HEK293 (cell line): ENCODE data around the gene EIF5A.

Experiments used
- BCL11B ChIP-seq: fragments of 450-650 bp; formaldehyde crosslinking; IDR thresholded peaks from 2 replicates; pipeline ENCODE4 v1.5.1; 2016; ENCODE audit warnings: low read depth, missing biosample characterization, missing genetic modification characterization
- BCL6B ChIP-seq: fragments of 450-650 bp; formaldehyde crosslinking; IDR thresholded peaks from 2 replicates; pipeline ENCODE4 v1.5.1; 2017; ENCODE audit warnings: missing biosample characterization, missing genetic modification characterization
- HOXD13 ChIP-seq: sonication (generic); formaldehyde crosslinking; IDR thresholded peaks from 2 replicates; pipeline ENCODE4 v1.8.0; 2022; ENCODE audit warnings: missing genetic modification reagents, borderline replicate concordance
- KLF8 ChIP-seq: fragments of 450-650 bp; formaldehyde crosslinking; IDR thresholded peaks from 2 replicates; pipeline ENCODE4 v1.5.1; 2016; ENCODE audit warnings: missing biosample characterization, missing genetic modification characterization
- KLF9 ChIP-seq: fragments of 450-650 bp; formaldehyde crosslinking; IDR thresholded peaks from 2 replicates; pipeline ENCODE4 v1.5.1; 2016; ENCODE audit warnings: missing biosample characterization, missing genetic modification characterization, low read depth
- PRDM10 ChIP-seq: fragments of 450-650 bp; formaldehyde crosslinking; IDR thresholded peaks from 2 replicates; pipeline ENCODE4 v1.5.1; 2016; ENCODE audit warnings: missing biosample characterization, missing genetic modification characterization
- REST ChIP-seq: fragments of 450-650 bp; formaldehyde crosslinking; IDR thresholded peaks from 2 replicates; pipeline ENCODE4 v1.5.1; 2016; ENCODE audit warnings: missing biosample characterization, missing genetic modification characterization
- SP7 ChIP-seq: fragments of 450-650 bp; formaldehyde crosslinking; IDR thresholded peaks from 2 replicates; pipeline ENCODE4 v1.5.1; 2016; ENCODE audit warnings: missing biosample characterization, missing genetic modification characterization
- TCF7L2 ChIP-seq: IDR thresholded peaks from 2 replicates; pipeline ENCODE4 v1.6.1; 2011; ENCODE audit warnings: low read depth, mild to moderate bottlenecking, inconsistent platforms, low read length, moderate library complexity, borderline replicate concordance
- ZBTB11 ChIP-seq: fragments of 450-650 bp; formaldehyde crosslinking; conservative IDR thresholded peaks from 2 replicates; pipeline ENCODE4 v1.5.1; 2016; ENCODE audit warnings: low read depth, missing biosample characterization, missing genetic modification characterization
- ZNF140 ChIP-seq: fragments of 450-650 bp; formaldehyde crosslinking; IDR thresholded peaks from 2 replicates; pipeline ENCODE4 v1.5.1; 2016; ENCODE audit warnings: missing biosample characterization, missing genetic modification characterization
- ZNF16 ChIP-seq: fragments of 450-650 bp; formaldehyde crosslinking; IDR thresholded peaks from 2 replicates; pipeline ENCODE4 v1.5.1; 2016; ENCODE audit warnings: low read depth, missing biosample characterization, missing genetic modification characterization
- ZNF174 ChIP-seq: fragments of 450-650 bp; formaldehyde crosslinking; IDR thresholded peaks from 2 replicates; pipeline ENCODE4 v1.5.0; 2017; ENCODE audit warnings: missing biosample characterization, mild to moderate bottlenecking, missing genetic modification characterization
- ZNF18 ChIP-seq: fragments of 450-650 bp; formaldehyde crosslinking; IDR thresholded peaks from 2 replicates; pipeline ENCODE4 v1.5.1; 2016; ENCODE audit warnings: missing biosample characterization, missing genetic modification characterization
- ZNF202 ChIP-seq: fragments of 450-650 bp; formaldehyde crosslinking; IDR thresholded peaks from 2 replicates; pipeline ENCODE4 v1.5.1; 2016; ENCODE audit warnings: missing biosample characterization, missing genetic modification characterization, borderline replicate concordance
- ZNF324 ChIP-seq: fragments of 450-650 bp; formaldehyde crosslinking; IDR thresholded peaks from 2 replicates; pipeline ENCODE4 v1.5.1; 2016; ENCODE audit warnings: missing biosample characterization, missing genetic modification characterization
- ZNF335 ChIP-seq: fragments of 450-650 bp; formaldehyde crosslinking; conservative IDR thresholded peaks from 2 replicates; pipeline ENCODE4 v1.5.1; 2016; ENCODE audit warnings: missing biosample characterization, missing genetic modification characterization
- ZNF473 ChIP-seq: fragments of 450-650 bp; formaldehyde crosslinking; IDR thresholded peaks from 2 replicates; pipeline ENCODE4 v1.5.1; 2017; ENCODE audit warnings: missing biosample characterization, missing genetic modification characterization
- ZNF549 ChIP-seq: fragments of 450-650 bp; IDR thresholded peaks from 2 replicates; pipeline ENCODE4 v1.5.1; 2018; ENCODE audit warnings: missing biosample characterization, missing genetic modification characterization, mild to moderate bottlenecking, inconsistent platforms, moderate library complexity
- ZNF561 ChIP-seq: fragments of 450-650 bp; IDR thresholded peaks from 2 replicates; pipeline ENCODE4 v1.5.1; 2018; ENCODE audit warnings: missing biosample characterization, missing genetic modification characterization, borderline replicate concordance
- ZNF629 ChIP-seq: fragments of 450-650 bp; formaldehyde crosslinking; IDR thresholded peaks from 2 replicates; pipeline ENCODE4 v1.5.1; 2017; ENCODE audit warnings: missing biosample characterization, missing genetic modification characterization
- ZNF660 ChIP-seq: fragments of 450-650 bp; IDR thresholded peaks from 2 replicates; pipeline ENCODE4 v1.5.1; 2018; ENCODE audit warnings: missing biosample characterization, mild to moderate bottlenecking, missing genetic modification characterization
- ZNF704 ChIP-seq: fragments of 450-650 bp; formaldehyde crosslinking; IDR thresholded peaks from 2 replicates; pipeline ENCODE4 v1.5.1; 2016; ENCODE audit warnings: missing biosample characterization, missing genetic modification characterization
- ZNF837 ChIP-seq: fragments of 450-650 bp; formaldehyde crosslinking; IDR thresholded peaks from 2 replicates; pipeline ENCODE4 v1.5.1; 2016; ENCODE audit warnings: missing biosample characterization, missing genetic modification characterization
- ZXDB ChIP-seq: fragments of 450-650 bp; formaldehyde crosslinking; IDR thresholded peaks from 2 replicates; pipeline ENCODE4 v1.5.1; 2016; ENCODE audit warnings: missing biosample characterization, missing genetic modification characterization

The EIF5A gene

GRCh38 chr17:7329374-7329996 is 22.1 kb downstream of the EIF5A start (continued):
- no peak for TF ChIP-seq BCL11B (tag by site-specific recombination)
- no peak for TF ChIP-seq ZNF561
- no peak; the same call in 1 of the 2 replicates for TF ChIP-seq ZBTB11
- peak; percentile 26; the same call in 1 of the 2 replicates for TF ChIP-seq ZNF660 (tag by site-specific recombination)
- no peak for TF ChIP-seq ZNF837 (tag by site-specific recombination)
- no peak for TF ChIP-seq ZNF549 (tag by site-specific recombination)
- TF ChIP-seq SP7, result peak; percentile 49; the same call in 1 of the 2 replicates
- no peak for TF ChIP-seq ZNF140 (tag by site-specific recombination)
- TF ChIP-seq HOXD13 (CRISPR knock-in tag), result peak; percentile 45; the same call in 1 of the 2 replicates
- peak; percentile 50 for TF ChIP-seq ZNF629 (tag by site-specific recombination)
- TF ChIP-seq ZNF18 (tag by site-specific recombination), result no peak
- no peak for TF ChIP-seq REST (tag by site-specific recombination)
- no peak for TF ChIP-seq TCF7L2
- TF ChIP-seq ZNF335, result peak; percentile 82
- no peak for TF ChIP-seq BCL6B
- TF ChIP-seq ZNF16, result no peak
- peak; percentile 91 for TF ChIP-seq KLF8 (tag by site-specific recombination)
- no peak for TF ChIP-seq ZNF174 (tag by site-specific recombination)
- TF ChIP-seq ZNF202 (tag by site-specific recombination), result no peak
- TF ChIP-seq PRDM10 (tag by site-specific recombination), result peak; percentile 95
- TF ChIP-seq ZNF704 (tag by site-specific recombination), result no peak
- peak; percentile 78 for TF ChIP-seq ZXDB (tag by site-specific recombination)
- TF ChIP-seq ZNF324 (tag by site-specific recombination), result 0 out of 2 replicates have a peak, but pooled peaks have one; percentile 72
- no peak for TF ChIP-seq ZNF473 (tag by site-specific recombination)
- peak; percentile 99 for TF ChIP-seq KLF9 (tag by site-specific recombination)
